SK-N-SH (cell line): Measurements from ENCODE around the gene METTL24.

Experiments
- EP300 ChIP-seq, 2 experiments: IDR thresholded peaks; 2 replicates each; pipeline versions ENCODE4 v1.4.0 to v1.6.1; 2012; ENCODE audit warnings: borderline replicate concordance in 1 of 2, low read depth in 1 of 2, low read length in 1 of 2
- GABPA ChIP-seq: IDR thresholded peaks from 2 replicates; pipeline ENCODE4 v1.4.0; 2012; ENCODE audit warnings: low read depth, mild to moderate bottlenecking
- GATA2 ChIP-seq: sonication (generic); formaldehyde crosslinking; IDR thresholded peaks from 2 replicates; pipeline ENCODE4 v1.5.0; 2020; ENCODE audit warnings: mild to moderate bottlenecking, missing genetic modification reagents
- POLR2AphosphoS5 ChIP-seq: IDR thresholded peaks from 2 replicates; pipeline ENCODE4 v1.6.1; 2012; ENCODE audit warnings: low read depth, low read length
- RCOR1 ChIP-seq: fragments of 150-350 bp; IDR thresholded peaks from 2 replicates; pipeline ENCODE4 v1.6.1; 2017; ENCODE audit warnings: antibody characterized with exemption, low read length
- RFX5 ChIP-seq: IDR thresholded peaks from 2 replicates; pipeline ENCODE4 v1.6.1; 2012; ENCODE audit warnings: mild to moderate bottlenecking, improper control_type of control experiment, low read length
- TCF12 ChIP-seq: IDR thresholded peaks from 2 replicates; pipeline ENCODE4 v1.4.0; 2012
- TF ChIP-seq, protein P1 (sequence below): fragments of 200-600 bp; sonication (generic); IDR thresholded peaks from 2 replicates; pipeline ENCODE4 v1.6.1; 2017; ENCODE audit warnings: antibody characterized with exemption, mild to moderate bottlenecking, moderate library complexity
- TF ChIP-seq, protein P2 (sequence below): fragments of 150-350 bp; IDR thresholded peaks from 2 replicates; pipeline ENCODE4 v1.6.1; 2017; ENCODE audit warnings: antibody characterized with exemption, low read length, low read depth, borderline replicate concordance

DNA sequence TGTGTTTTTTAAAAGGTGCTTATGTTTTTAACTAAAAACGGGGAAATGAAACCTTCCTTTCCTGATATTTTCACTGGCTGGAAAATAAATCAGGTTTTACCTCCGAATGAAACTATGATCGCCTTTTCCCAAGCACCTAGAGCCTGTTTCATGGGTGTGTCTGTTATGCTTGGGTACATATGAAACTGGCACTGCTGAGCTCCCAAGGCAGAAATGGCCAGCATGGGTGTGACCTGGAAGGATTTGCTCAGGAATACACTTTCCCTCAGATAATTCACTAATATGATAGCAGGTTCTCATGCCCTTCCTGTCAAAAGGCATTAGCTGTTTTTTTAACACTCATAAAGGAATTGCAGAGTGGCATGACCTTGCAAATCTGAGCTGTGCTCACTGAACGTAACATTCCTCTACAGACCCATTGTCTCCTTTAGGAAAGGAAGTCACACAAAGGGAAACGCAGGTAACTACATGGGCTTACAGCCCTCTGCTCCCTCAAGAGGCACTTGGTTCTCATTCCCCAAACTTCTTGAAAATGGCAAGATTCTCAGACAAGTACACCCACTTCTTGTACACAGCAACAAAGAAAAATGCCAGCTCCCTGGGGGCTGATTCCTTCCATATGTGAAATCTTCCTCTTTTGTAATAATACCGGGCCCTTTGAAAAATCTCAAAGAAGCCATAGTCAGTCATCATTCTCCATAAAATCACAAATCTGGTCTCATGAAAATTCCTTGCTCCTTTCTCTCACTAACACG lies 72.7 kb downstream of the METTL24 start:
- TF ChIP-seq, protein P1, sequence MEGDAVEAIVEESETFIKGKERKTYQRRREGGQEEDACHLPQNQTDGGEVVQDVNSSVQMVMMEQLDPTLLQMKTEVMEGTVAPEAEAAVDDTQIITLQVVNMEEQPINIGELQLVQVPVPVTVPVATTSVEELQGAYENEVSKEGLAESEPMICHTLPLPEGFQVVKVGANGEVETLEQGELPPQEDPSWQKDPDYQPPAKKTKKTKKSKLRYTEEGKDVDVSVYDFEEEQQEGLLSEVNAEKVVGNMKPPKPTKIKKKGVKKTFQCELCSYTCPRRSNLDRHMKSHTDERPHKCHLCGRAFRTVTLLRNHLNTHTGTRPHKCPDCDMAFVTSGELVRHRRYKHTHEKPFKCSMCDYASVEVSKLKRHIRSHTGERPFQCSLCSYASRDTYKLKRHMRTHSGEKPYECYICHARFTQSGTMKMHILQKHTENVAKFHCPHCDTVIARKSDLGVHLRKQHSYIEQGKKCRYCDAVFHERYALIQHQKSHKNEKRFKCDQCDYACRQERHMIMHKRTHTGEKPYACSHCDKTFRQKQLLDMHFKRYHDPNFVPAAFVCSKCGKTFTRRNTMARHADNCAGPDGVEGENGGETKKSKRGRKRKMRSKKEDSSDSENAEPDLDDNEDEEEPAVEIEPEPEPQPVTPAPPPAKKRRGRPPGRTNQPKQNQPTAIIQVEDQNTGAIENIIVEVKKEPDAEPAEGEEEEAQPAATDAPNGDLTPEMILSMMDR: no peak
- no peak for TF ChIP-seq TCF12
- TF ChIP-seq RCOR1: no peak
- TF ChIP-seq EP300 (IDR thresholded peaks at IDR 0.05; ENCODE audit: borderline replicate concordance in 1 of 2, low read depth in 1 of 2, low read length in 1 of 2): no peak
- TF ChIP-seq, protein P2, sequence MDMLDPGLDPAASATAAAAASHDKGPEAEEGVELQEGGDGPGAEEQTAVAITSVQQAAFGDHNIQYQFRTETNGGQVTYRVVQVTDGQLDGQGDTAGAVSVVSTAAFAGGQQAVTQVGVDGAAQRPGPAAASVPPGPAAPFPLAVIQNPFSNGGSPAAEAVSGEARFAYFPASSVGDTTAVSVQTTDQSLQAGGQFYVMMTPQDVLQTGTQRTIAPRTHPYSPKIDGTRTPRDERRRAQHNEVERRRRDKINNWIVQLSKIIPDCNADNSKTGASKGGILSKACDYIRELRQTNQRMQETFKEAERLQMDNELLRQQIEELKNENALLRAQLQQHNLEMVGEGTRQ: no peak
- no peak for TF ChIP-seq RFX5
- TF ChIP-seq POLR2AphosphoS5: no peak
- TF ChIP-seq GATA2: no peak
- TF ChIP-seq GABPA: no peak
